Measurements from ENCODE around the gene GOLT1A.

DNA sequence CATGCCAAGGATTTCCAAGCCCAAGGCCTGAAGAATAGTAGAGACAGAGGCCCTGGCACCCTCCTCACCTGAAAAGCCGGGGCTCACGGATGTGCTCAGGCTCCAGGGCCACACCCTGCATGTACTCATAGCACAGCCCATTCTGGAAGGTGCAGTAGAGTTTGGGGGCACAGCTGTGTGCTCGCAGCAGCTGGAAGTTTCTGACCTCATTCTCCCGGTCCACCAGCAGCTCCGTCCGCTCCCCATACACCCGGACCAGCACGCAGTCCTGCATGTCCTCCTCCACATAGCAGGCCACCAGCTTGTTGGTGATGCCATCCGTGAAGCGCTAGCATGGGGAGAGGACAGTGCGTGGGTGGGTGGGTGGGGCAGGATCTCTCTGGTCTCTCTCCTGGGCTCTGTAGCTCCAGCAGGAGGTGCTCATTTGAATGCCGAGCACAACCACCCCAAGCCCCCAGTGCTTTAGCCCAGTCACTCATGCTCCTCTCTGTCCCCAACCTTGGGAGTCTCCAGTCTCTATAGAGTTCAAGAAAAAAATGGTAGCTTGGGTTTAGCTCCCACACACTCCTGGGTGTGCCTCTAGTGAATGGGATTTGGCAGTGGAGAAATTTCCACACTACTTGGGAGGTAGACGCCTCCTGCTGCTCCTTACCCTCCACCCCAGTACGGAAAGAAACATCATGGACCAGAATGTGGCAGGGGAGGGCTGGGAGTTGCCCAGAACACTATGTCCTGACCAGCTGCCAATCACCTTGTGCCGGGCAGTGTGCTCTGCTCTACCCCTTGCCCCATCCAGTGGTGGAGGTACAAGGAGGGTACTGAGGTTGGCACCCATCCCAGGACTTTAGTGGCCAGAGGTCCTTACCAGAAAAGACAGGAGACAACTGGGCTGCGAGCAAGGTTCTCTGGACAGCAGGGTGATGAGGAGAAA, 63.9 kb downstream of the GOLT1A start:
- TF ChIP-seq, protein P1, sequence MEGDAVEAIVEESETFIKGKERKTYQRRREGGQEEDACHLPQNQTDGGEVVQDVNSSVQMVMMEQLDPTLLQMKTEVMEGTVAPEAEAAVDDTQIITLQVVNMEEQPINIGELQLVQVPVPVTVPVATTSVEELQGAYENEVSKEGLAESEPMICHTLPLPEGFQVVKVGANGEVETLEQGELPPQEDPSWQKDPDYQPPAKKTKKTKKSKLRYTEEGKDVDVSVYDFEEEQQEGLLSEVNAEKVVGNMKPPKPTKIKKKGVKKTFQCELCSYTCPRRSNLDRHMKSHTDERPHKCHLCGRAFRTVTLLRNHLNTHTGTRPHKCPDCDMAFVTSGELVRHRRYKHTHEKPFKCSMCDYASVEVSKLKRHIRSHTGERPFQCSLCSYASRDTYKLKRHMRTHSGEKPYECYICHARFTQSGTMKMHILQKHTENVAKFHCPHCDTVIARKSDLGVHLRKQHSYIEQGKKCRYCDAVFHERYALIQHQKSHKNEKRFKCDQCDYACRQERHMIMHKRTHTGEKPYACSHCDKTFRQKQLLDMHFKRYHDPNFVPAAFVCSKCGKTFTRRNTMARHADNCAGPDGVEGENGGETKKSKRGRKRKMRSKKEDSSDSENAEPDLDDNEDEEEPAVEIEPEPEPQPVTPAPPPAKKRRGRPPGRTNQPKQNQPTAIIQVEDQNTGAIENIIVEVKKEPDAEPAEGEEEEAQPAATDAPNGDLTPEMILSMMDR (IDR thresholded peaks at IDR 0.05) = no peak
- TF ChIP-seq ZFX (IDR thresholded peaks at IDR 0.05; ENCODE audit: borderline replicate concordance) = no peak

All from 22Rv1 (cell line).